Right atrium auricular region (tissue), 2 donors: ENCODE measurements around the gene CERCAM. TPM values are rescaled to one million over a fixed set of nuclear protein-coding genes. Genes with fewer than 3 reads are reported as not detected.
"Not testable (repeated sequence)": the region's sequence is repeated elsewhere in the genome, so short reads cannot be mapped to it uniquely, and the experiment has no call there.

Source experiments
- DNase-seq: peaks from one replicate; pipeline ENCODE4 v3.0.0-alpha.2; 2019; ENCODE audit warnings: low spot score
- H3K27ac ChIP-seq, 2 donors: fragments of 200-600 bp; sonication (generic); 1 replicate in 1 of 2; 2 replicates in 1 of 2; pipeline ENCODE4 v1.5.1; 2016 to 2019
- H3K27me3 ChIP-seq, 2 donors: fragments of 200-600 bp; sonication (generic); one replicate each; pipeline versions ENCODE4 v1.5.1 to v1.6.0; 2017 to 2019
- H3K36me3 ChIP-seq: fragments of 200-600 bp; sonication (generic); one replicate; pipeline ENCODE4 v1.5.1; 2016
- H3K4me1 ChIP-seq, 2 donors: fragments of 200-600 bp; sonication (generic); one replicate each; pipeline versions ENCODE4 v1.5.1 to v1.6.0; 2017 to 2019
- H3K4me3 ChIP-seq, 2 donors: fragments of 200-600 bp; sonication (generic); 1 replicate in 1 of 2; 2 replicates in 1 of 2; pipeline ENCODE4 v1.5.1; 2017 to 2019; ENCODE audit warnings: mild to moderate bottlenecking in 1 of 2, moderate library complexity in 1 of 2
- H3K9me3 ChIP-seq, 2 donors: fragments of 200-600 bp; sonication (generic); one replicate each; pipeline ENCODE4 v1.5.1; 2019
- CTCF ChIP-seq, 2 donors: fragments of 200-600 bp; sonication (generic); IDR thresholded peaks; one replicate each; pipeline ENCODE4 v1.5.1; 2019; ENCODE audit warnings: antibody characterized with exemption in 2 of 2
- total RNA-seq, 2 donors: library from RNA; depleted of rRNA; stranded (reverse); fragments of >200 nt; gene quantifications; one replicate each; pipeline ENCODE4 v1.1.0, GENCODE V29; 2016

The CERCAM gene
- total RNA-seq, 2 donors from 2014 or later: 13.3 to 15.8 TPM

GRCh38 chr9:128434340-128434739 is 13.7 kb downstream of the CERCAM start:
- H3K36me3 ChIP-seq: no peaks in the 10 kb centered on the region

GRCh38 chr9:128435611-128436010 is 15.0 kb downstream of the CERCAM start:
- no peak overlapping the region for H3K4me3 ChIP-seq
- DNase-seq: no peak
- H3K9me3 ChIP-seq: no peaks in the 10 kb centered on the region
- TF ChIP-seq CTCF (IDR thresholded peaks at IDR 0.05): no peak
- no peaks in the 10 kb centered on the region for H3K36me3 ChIP-seq
- peaks cover 0 to 9% of the 10 kb centered on the region in 2 donors for H3K4me1 ChIP-seq
- H3K27ac ChIP-seq: no peak overlapping the region
- no peaks in the 10 kb centered on the region for H3K27me3 ChIP-seq

More at GRCh38 chr9:128434340-128434739, 13.7 kb downstream of the CERCAM start:
- TF ChIP-seq CTCF (IDR thresholded peaks at IDR 0.05): no peak
- H3K4me3 ChIP-seq: no peak overlapping the region
- DNase-seq: no peak
- H3K9me3 ChIP-seq: no peaks in the 10 kb centered on the region
- H3K27me3 ChIP-seq: no peaks in the 10 kb centered on the region
- no peak overlapping the region for H3K27ac ChIP-seq
- peaks cover 0 to 9% of the 10 kb centered on the region in 2 donors for H3K4me1 ChIP-seq

GRCh38 chr9:128438343-128439109 is 17.9 kb downstream of the CERCAM start:
- Histone ChIP-seq H3K27me3 (no peaks in the 10 kb centered on the region), H3K4me1 (peaks cover 0 to 9% of the 10 kb centered on the region in 2 donors), H3K9me3 (no peaks in the 10 kb centered on the region), H3K27ac (no peak overlapping the region), H3K4me3 (no peak overlapping the region), H3K36me3 (no peaks in the 10 kb centered on the region)
- peak; percentile 86 for DNase-seq
- peak; percentile 97 to 98 for TF ChIP-seq CTCF (IDR thresholded peaks at IDR 0.05)

- H3K9me3 ChIP-seq: no peaks in the 10 kb centered on the region
- no peak overlapping the region for H3K4me3 ChIP-seq
- DNase-seq: no peak
- no peaks in the 10 kb centered on the region for H3K27me3 ChIP-seq
- peaks cover 0 to 9% of the 10 kb centered on the region in 2 donors for H3K4me1 ChIP-seq
- H3K36me3 ChIP-seq: no peaks in the 10 kb centered on the region
- no peak overlapping the region for H3K27ac ChIP-seq
- no peak for TF ChIP-seq CTCF (IDR thresholded peaks at IDR 0.05)
Measured at GRCh38 chr9:128439273-128439672, 18.6 kb downstream of the CERCAM start.

- H3K27me3 ChIP-seq: no peaks in the 10 kb centered on the region
- H3K36me3 ChIP-seq: no peaks in the 10 kb centered on the region
- H3K4me3 ChIP-seq: no peak overlapping the region
- H3K9me3 ChIP-seq: no peaks in the 10 kb centered on the region
- DNase-seq: no peak
- no peak for TF ChIP-seq CTCF (IDR thresholded peaks at IDR 0.05)
- H3K27ac ChIP-seq: no peak overlapping the region
- H3K4me1 ChIP-seq: peaks cover 0 to 9% of the 10 kb centered on the region in 2 donors
Measured at GRCh38 chr9:128442150-128442549, 21.5 kb downstream of the CERCAM start.

- H3K4me3 ChIP-seq, DNase-seq, H3K27me3 ChIP-seq, H3K4me1 ChIP-seq, H3K9me3 ChIP-seq, H3K27ac ChIP-seq, H3K36me3 ChIP-seq: not testable (repeated sequence)
Measured at GRCh38 chr9:128446505-128446904, 25.8 kb downstream of the CERCAM start.
